HFFc6 (cell line): Measurements from ENCODE around the gene PARD3. TPM values are rescaled to one million over a fixed set of nuclear protein-coding genes. Genes with fewer than 3 reads are reported as not detected.

Experiments used
- DNase-seq: peaks from one replicate; pipeline ENCODE4 v3.0.0-alpha.2; 2018
- H3K27ac Mint-ChIP-seq: 2 replicates; pipeline ENCODE4 v1.8.0; 2020; ENCODE audit warnings: mild to moderate bottlenecking, mixed read lengths
- H3K27me3 Mint-ChIP-seq: 2 replicates; pipeline ENCODE4 v1.8.0; 2021; ENCODE audit warnings: mild to moderate bottlenecking, moderate library complexity, mixed read lengths; ENCODE audit not compliant: insufficient read depth
- H3K36me3 Mint-ChIP-seq: 2 replicates; pipeline ENCODE4 v1.8.0; 2021; ENCODE audit warnings: low read depth, mixed read lengths
- H3K4me1 Mint-ChIP-seq: 2 replicates; pipeline ENCODE4 v1.8.0; 2020; ENCODE audit warnings: low read depth, mixed read lengths
- H3K4me3 Mint-ChIP-seq: 2 replicates; pipeline ENCODE4 v1.8.0; 2020; ENCODE audit warnings: mild to moderate bottlenecking, moderate library complexity, mixed read lengths
- H3K9me3 Mint-ChIP-seq: 2 replicates; pipeline ENCODE4 v1.8.0; 2020; ENCODE audit warnings: mild to moderate bottlenecking, mixed read lengths
- total RNA-seq, 6 experiments: library from RNA; stranded (reverse); fragmentation: NEBNext Ultra II Directional; extraction: Animal tissue kit (Norgen Biotek cat#: 25700); gene quantifications; 2 replicates in 1 of 6; 3 replicates in 5 of 6; pipeline ENCODE4 v1.2.3, GENCODE V29; 2021
- TF ChIP-seq, protein P1 (sequence below): fragments of 200-600 bp; sonication (generic); IDR thresholded peaks from 2 replicates; pipeline ENCODE4 v1.5.0; 2021; ENCODE audit warnings: antibody characterized with exemption, mild to moderate bottlenecking

PARD3 gene
- total RNA-seq, 6 experiments from 2014 or later: 19.9 to 24.3 (median 23.1) TPM

DNA sequence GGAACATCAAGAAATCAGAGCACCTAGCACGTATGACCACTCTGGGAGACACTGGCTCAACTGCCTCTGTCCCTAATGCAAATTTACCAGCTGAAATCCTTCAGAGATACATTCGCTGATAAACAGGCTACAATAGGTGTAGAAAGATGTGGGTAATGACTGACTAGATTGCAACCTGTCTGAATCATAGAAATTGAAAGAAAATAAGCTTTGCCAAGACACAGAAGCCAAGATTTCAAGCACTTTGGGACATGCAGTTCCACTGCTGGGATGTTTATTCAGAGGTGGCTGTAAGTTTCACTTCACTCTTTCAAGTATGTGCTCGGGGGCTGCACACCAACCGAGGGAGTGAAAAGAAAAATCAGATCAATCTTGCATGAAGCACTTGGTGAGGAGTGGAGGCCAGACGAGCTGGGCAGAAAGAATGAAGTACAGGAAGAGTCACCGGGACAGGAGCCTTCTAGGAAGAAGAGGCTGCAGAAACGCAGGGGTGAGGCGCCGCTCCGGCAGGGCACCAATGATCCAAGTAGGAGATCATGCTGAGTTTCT lies 276.7 kb downstream of the PARD3 start:
- peaks cover 25% of the 10 kb centered on the region for H3K4me1 Mint-ChIP-seq
- DNase-seq: no peak
- H3K9me3 Mint-ChIP-seq: no peaks in the 10 kb centered on the region
- H3K27me3 Mint-ChIP-seq: no peaks in the 10 kb centered on the region; the same call in 1 of the 2 replicates
- peaks cover 4% of the 10 kb centered on the region; the same call in 1 of the 2 replicates for H3K36me3 Mint-ChIP-seq
- TF ChIP-seq, protein P1, sequence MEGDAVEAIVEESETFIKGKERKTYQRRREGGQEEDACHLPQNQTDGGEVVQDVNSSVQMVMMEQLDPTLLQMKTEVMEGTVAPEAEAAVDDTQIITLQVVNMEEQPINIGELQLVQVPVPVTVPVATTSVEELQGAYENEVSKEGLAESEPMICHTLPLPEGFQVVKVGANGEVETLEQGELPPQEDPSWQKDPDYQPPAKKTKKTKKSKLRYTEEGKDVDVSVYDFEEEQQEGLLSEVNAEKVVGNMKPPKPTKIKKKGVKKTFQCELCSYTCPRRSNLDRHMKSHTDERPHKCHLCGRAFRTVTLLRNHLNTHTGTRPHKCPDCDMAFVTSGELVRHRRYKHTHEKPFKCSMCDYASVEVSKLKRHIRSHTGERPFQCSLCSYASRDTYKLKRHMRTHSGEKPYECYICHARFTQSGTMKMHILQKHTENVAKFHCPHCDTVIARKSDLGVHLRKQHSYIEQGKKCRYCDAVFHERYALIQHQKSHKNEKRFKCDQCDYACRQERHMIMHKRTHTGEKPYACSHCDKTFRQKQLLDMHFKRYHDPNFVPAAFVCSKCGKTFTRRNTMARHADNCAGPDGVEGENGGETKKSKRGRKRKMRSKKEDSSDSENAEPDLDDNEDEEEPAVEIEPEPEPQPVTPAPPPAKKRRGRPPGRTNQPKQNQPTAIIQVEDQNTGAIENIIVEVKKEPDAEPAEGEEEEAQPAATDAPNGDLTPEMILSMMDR: no peak
- H3K4me3 Mint-ChIP-seq: peak overlapping the region; percentile 70; the same call in 1 of the 2 replicates
- peak overlapping the region; percentile 42; the same call in 1 of the 2 replicates for H3K27ac Mint-ChIP-seq

DNA sequence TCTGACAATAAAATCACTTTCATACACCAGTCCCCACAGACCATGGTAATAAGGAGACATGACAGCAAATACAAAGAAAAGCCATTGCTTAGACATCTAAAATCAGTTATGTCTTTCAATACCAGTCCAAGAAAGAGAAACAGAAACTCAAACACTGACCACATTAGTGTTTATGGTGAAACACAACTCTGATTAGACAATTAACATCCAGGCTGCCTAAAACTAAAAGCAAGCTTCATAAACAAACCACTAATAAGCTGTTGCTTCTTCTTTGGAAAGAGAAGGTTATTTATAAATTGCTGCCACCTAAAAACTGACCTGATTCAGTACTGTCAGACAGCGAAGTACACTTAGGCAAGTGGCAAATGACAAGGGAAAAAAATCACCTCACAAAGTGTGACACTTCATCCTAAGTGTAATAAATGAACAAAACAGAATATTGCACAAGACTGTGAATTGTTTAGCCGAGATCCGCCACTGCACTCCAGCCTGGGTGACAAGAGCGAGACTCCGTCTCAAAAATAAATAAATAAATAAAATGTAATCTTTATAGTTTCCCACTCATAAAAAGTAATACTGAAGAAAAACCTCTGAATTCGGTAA lies 277.4 kb downstream of the PARD3 start:
- H3K9me3 Mint-ChIP-seq: no peaks in the 10 kb centered on the region
- TF ChIP-seq, protein P1: no peak
- H3K27me3 Mint-ChIP-seq: no peaks in the 10 kb centered on the region; the same call in 1 of the 2 replicates
- H3K4me1 Mint-ChIP-seq: peaks cover 25% of the 10 kb centered on the region
- H3K4me3 Mint-ChIP-seq: peak overlapping the region; percentile 70; the same call in 1 of the 2 replicates
- DNase-seq: no peak
- peaks cover 8% of the 10 kb centered on the region; the same call in 1 of the 2 replicates for H3K36me3 Mint-ChIP-seq
- no peak overlapping the region for H3K27ac Mint-ChIP-seq

DNA sequence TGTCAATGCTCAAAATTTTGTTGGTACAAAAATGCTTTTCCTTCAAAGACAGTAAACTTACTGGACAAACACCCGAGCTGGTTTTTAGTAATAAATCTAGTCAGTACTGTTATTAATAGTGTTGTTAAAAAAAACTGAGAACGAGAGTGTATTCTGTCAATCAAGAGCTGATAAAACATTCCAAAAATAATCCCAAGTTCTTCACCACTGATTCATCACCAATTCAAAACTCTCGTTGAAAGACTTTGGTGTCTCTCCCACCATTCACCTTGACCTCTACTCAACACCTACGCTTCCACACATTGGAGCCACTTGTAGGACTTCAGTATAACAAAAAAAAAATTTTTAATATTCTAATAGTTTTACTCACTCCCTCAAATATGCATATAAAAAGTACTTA lies 279.2 kb downstream of the PARD3 start:
- H3K27me3 Mint-ChIP-seq: no peaks in the 10 kb centered on the region; the same call in 1 of the 2 replicates
- no peak overlapping the region for H3K4me3 Mint-ChIP-seq
- DNase-seq: no peak
- TF ChIP-seq, protein P1: no peak
- H3K9me3 Mint-ChIP-seq: peaks cover 10% of the 10 kb centered on the region; the same call in 1 of the 2 replicates
- no peak overlapping the region for H3K27ac Mint-ChIP-seq
- H3K4me1 Mint-ChIP-seq: peaks cover 25% of the 10 kb centered on the region
- H3K36me3 Mint-ChIP-seq: peaks cover 24% of the 10 kb centered on the region

DNA sequence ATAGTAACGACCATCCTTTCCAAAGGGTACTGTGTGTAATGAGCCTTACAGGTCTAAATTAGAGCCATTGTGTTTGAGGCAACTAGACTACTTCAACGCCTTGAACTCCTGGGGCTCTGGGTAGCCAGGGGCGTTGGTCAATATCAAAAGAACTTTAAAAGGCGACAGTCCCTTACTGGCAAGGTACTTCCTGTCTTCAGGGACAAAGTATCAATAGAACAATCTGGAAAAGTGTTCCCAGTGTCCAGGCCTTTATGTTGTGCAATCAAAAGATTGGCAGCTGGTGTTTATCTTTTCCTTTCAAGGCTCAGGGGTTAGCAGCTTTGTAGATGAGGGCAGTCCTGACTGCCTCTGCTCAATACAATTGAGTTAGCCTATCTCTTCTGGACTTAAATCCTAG lies 284.3 kb downstream of the PARD3 start:
- peaks cover 2% of the 10 kb centered on the region; the same call in 1 of the 2 replicates for H3K27me3 Mint-ChIP-seq
- H3K9me3 Mint-ChIP-seq: peaks cover 10% of the 10 kb centered on the region; the same call in 1 of the 2 replicates
- peaks cover 31% of the 10 kb centered on the region for H3K36me3 Mint-ChIP-seq
- H3K27ac Mint-ChIP-seq: no peak overlapping the region
- no peak for DNase-seq
- TF ChIP-seq, protein P1: no peak
- H3K4me3 Mint-ChIP-seq: no peak overlapping the region
- H3K4me1 Mint-ChIP-seq: peaks cover 37% of the 10 kb centered on the region

DNA sequence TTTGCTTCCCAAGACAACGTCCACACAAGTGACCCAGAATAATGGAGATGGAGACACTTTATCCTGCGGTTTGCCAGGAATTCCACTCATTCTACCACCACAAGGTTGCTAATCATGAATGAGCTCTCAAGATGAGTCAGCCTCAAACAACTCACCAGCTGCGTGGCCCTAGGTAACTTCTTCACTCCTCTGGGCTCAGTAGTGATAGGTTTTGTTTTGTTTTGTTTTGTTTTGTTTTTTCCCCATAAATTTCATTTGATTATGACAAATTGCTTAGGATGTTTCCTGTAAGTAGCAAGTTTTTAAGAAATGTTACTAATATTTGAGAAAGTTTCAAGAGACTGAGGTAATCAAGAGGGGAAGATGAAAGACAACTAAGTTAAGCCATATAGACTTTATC lies 286.8 kb downstream of the PARD3 start:
- Mint-ChIP-seq H3K4me1 (peaks cover 62% of the 10 kb centered on the region), H3K9me3 (peaks cover 10% of the 10 kb centered on the region; the same call in 1 of the 2 replicates), H3K27ac (peak overlapping the region; percentile 97), H3K36me3 (peaks cover 27% of the 10 kb centered on the region), H3K27me3 (0 out of 2 replicates have a peak, but pooled peaks cover 2% of the 10 kb centered on the region), H3K4me3 (peak overlapping the region; percentile 81)
- DNase-seq: peak; percentile 86
- TF ChIP-seq, protein P1: no peak
